Measurements from ENCODE around the gene FAM47B.

Gene FAM47B

DNA sequence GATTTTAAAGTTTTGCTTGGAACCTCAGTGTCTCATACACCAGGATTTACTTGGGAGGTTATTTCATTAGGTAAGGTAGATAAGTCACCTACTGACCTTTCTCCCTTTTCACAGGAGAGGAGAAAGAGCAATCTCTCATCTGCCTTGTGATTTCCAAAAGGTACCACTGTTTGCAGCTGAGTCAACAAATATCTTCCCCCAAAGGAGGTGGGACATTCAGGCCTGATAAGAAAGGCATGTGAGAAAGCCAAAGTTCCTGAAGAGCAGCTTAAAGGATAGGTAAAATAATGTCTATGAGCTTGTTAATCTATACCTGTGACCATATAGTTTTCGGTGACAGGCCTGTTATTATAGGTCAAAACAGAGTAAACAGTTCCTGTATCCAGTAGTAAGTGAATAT, 45.0 kb downstream of the FAM47B start:
- Histone ChIP-seq H3K36me3 (ENCODE audit: insufficient read depth) (no peaks in the 10 kb centered on the region), H3K27ac (no peak overlapping the region), H2AFZ (ENCODE audit: low read depth) (no peak overlapping the region), H4K20me1 (ENCODE audit: insufficient read depth) (no peaks in the 10 kb centered on the region), H3K9ac (no peak overlapping the region), H3K4me3 (IDR thresholded peaks at IDR 0.05; ENCODE audit: insufficient read depth, low read depth, low read length) (no peak overlapping the region), H3K27me3 (ENCODE audit: insufficient read depth, low read depth) (no peaks in the 10 kb centered on the region), H3K79me2 (ENCODE audit: insufficient read depth, low read depth) (no peaks in the 10 kb centered on the region), H3K4me2 (no peak overlapping the region), H3K4me1 (ENCODE audit: low read depth, poor library complexity, severe bottlenecking) (no peaks in the 10 kb centered on the region)
- no peak for TF ChIP-seq CTCF (conservative IDR thresholded peaks at IDR 0.05; ENCODE audit: low read depth, low read length)

Measured in KMS-11 (cell line).